ENCODE results near the gene UCK1.

The UCK1 gene

GRCh38 chr9:131475956-131476776 is 54.9 kb downstream of the UCK1 start:
- no peak for DNase-seq

DNA sequence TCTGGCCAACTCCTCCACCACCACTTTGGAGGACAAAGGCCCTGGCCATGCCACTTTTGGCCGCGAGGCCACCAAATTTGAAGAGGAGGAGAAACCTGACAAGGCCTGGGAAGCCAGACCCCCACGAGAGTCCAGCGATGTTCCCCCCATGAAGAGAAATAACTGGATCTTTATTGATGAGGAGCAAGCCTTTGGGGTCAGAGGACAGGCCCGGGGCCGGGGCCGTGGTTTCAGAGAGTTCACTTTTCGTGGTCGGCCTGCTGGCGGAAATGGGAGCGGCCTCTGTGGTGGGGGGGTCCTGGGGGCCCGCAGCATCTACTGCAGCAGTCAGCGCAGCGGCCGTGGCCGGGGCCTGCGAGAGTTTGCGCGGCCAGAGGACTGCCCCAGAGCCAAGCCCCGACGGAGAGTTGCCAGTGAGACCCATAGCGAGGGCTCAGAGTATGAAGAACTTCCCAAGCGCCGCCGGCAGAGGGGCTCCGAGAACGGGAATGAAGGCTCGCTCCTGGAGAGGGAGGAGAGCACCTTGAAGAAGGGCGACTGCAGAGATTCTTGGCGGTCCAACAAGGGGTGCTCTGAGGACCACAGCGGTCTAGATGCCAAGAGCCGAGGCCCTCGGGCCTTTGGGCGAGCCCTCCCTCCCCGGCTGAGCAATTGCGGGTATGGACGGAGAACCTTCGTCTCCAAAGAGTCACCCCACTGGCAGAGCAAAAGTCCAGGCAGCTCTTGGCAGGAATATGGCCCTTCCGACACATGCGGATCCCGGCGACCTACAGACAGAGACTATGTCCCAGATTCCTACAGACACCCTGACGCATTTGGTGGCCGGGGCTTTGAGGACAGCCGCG is 55.7 kb downstream of the UCK1 start:
- DNase-seq, result no peak

DNA sequence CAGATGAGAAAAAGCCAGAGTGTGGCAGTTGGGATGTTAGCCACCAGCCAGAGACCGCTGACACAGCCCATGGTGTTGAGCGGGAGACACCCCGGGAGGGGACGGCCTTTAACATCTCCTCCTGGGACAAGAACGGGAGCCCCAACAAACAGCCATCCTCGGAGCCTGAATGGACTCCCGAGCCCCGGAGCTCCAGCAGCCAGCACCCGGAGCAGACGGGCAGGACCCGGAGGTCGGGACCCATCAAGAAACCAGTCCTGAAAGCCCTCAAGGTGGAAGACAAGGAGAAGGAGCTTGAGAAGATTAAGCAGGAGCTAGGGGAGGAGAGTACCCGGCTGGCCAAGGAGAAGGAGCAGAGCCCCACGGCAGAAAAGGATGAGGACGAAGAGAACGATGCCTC is 56.4 kb downstream of the UCK1 start:
- DNase-seq, result no peak

DNA sequence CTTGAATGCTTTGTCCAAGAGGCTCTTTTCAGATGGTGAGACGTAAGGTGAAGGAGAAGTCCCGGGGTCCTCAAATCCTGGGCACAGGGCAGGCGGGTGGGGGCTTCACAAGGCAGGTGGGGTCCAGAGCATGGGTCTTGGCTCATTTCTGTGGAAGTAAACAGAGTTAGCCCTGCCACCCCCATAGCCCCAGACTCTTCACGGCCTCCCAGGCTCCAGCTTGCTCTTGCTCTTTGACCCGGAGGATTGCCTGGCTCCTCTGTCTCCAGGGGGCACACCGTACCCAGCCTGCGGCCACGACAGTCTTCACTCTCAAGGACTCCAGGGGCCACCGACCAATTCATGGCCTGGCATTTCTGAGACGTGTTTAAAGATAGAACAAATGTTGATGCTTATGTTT is 57.2 kb downstream of the UCK1 start:
- no peak for DNase-seq

Measured in hippocampal formation (tissue), 2 donors.